GM21390 (cell line): ENCODE data around the gene CALU.
A peak's percentile ranks its signal among the peaks of the same experiment; 100 is the strongest.

Experiments used
- ATAC-seq: cut with Tn5 transposase; IDR thresholded peaks from one replicate; pipeline ENCODE4 v1.9.1; 2021; ENCODE audit not compliant: unreplicated experiment

CALU gene

GRCh38 chr7:128783143-128783861 lies 44.1 kb downstream of the CALU start:
- no peak for ATAC-seq

GRCh38 chr7:128785738-128786137 lies 46.6 kb downstream of the CALU start:
- ATAC-seq: no peak

GRCh38 chr7:128788446-128789412 lies 49.6 kb downstream of the CALU start:
- ATAC-seq: no peak

GRCh38 chr7:128790315-128791041 lies 51.3 kb downstream of the CALU start:
- ATAC-seq: peak; percentile 36

GRCh38 chr7:128791121-128791971 lies 52.2 kb downstream of the CALU start, which contains the start of gene CCDC136:
TSS of gene CCDC136 (plus strand) at chr7:128791968. CDS start at chr7:128792412, 444 bp downstream.
- peak; percentile 88 for ATAC-seq

GRCh38 chr7:128791972-128792327 lies 52.8 kb downstream of the CALU start:
- no peak for ATAC-seq

- ATAC-seq: no peak
These were observed 53.5 kb downstream of the CALU start for GRCh38 chr7:128792471-128793180.

- ATAC-seq: no peak
These were observed 54.0 kb downstream of the CALU start for GRCh38 chr7:128793181-128793547.

- ATAC-seq: no peak
These were observed 54.9 kb downstream of the CALU start for GRCh38 chr7:128794020-128794419.

- no peak for ATAC-seq
These were observed 55.3 kb downstream of the CALU start for GRCh38 chr7:128794436-128794835.

GRCh38 chr7:128795129-128795528 lies 56.0 kb downstream of the CALU start:
- ATAC-seq: no peak

- no peak for ATAC-seq
These were observed 57.2 kb downstream of the CALU start for GRCh38 chr7:128796327-128796726.

GRCh38 chr7:128799451-128799850 lies 60.3 kb downstream of the CALU start:
- ATAC-seq: no peak

GRCh38 chr7:128800567-128800966 lies 61.4 kb downstream of the CALU start:
- no peak for ATAC-seq

- no peak for ATAC-seq
These were observed 61.8 kb downstream of the CALU start for GRCh38 chr7:128801003-128801402.

- no peak for ATAC-seq
These were observed 62.7 kb downstream of the CALU start for GRCh38 chr7:128801667-128802418.

GRCh38 chr7:128804484-128804883 lies 65.3 kb downstream of the CALU start:
- ATAC-seq: no peak

- no peak for ATAC-seq
These were observed 66.1 kb downstream of the CALU start for GRCh38 chr7:128805225-128805624.

GRCh38 chr7:128807191-128807590 lies 68.0 kb downstream of the CALU start:
- ATAC-seq: no peak
